ENCODE results near the gene GALNS.

DNA sequence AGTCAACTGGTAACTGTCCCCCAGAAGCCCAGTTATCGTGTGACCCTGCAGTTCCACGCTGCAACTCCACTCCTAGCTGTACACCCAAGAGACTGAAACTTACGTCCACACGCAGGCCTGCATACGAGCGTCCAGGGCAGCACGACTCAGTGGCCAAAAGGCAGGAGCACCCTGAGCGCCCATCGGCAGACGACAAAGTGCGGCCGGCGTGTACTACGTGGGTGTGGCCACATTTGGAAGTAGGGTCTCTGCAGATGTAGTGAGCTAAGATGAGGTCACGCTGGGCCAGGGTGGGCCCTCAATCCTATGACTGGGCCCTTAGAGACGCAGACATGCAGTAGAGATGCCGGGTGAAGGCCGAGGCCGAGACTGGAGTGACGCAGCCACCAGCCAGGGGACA lies 13.5 kb downstream of the GALNS start:
- TF ChIP-seq KDM5A (IDR thresholded peaks at IDR 0.05; ENCODE audit: low read length) = no peak
- TF ChIP-seq POLR2A (IDR thresholded peaks at IDR 0.05; ENCODE audit: control extremely low read depth in 1 of 2, low read depth in 2 of 2, low read length in 2 of 2) = no peak
- TF ChIP-seq JUN (IDR thresholded peaks at IDR 0.05; ENCODE audit: low read depth, low read length) = no peak
- TF ChIP-seq, protein P1, sequence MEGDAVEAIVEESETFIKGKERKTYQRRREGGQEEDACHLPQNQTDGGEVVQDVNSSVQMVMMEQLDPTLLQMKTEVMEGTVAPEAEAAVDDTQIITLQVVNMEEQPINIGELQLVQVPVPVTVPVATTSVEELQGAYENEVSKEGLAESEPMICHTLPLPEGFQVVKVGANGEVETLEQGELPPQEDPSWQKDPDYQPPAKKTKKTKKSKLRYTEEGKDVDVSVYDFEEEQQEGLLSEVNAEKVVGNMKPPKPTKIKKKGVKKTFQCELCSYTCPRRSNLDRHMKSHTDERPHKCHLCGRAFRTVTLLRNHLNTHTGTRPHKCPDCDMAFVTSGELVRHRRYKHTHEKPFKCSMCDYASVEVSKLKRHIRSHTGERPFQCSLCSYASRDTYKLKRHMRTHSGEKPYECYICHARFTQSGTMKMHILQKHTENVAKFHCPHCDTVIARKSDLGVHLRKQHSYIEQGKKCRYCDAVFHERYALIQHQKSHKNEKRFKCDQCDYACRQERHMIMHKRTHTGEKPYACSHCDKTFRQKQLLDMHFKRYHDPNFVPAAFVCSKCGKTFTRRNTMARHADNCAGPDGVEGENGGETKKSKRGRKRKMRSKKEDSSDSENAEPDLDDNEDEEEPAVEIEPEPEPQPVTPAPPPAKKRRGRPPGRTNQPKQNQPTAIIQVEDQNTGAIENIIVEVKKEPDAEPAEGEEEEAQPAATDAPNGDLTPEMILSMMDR (IDR thresholded peaks at IDR 0.05; ENCODE audit: control extremely low read depth in 1 of 3, insufficient read depth in 1 of 3, low read depth in 1 of 3, low read length in 3 of 3) = no peak
- TF ChIP-seq RAD21 (IDR thresholded peaks at IDR 0.05 in 1 of 2, conservative IDR thresholded peaks at IDR 0.05 in 1 of 2; ENCODE audit: low read depth in 2 of 2, low read length in 2 of 2) = no peak
- no peak for TF ChIP-seq EP300 (IDR thresholded peaks at IDR 0.05; ENCODE audit: borderline replicate concordance in 1 of 2, low read depth in 2 of 2, low read length in 2 of 2)
- TF ChIP-seq MAFK (IDR thresholded peaks at IDR 0.05; ENCODE audit: low read depth, low read length) = no peak
